ENCODE results near the gene MEG3. TPM values are rescaled to one million over a fixed set of nuclear protein-coding genes. Genes with fewer than 3 reads are reported as not detected.

The MEG3 gene
- total and polyA plus RNA-seq, 2 donors (not counting 3 experiments of a cell fraction or from before 2014, with no cell fraction given): 378 to 508 TPM

- no peak for FAIRE-seq
- Histone ChIP-seq H3K36me3 (ENCODE audit: control insufficient read depth in 2 of 2, extremely low read depth in 1 of 2, insufficient read depth in 2 of 2, low read length in 2 of 2) (peaks cover 1 to 22% of the 10 kb centered on the region in 2 experiments), H3K9me1 (replicated peaks; ENCODE audit: control insufficient read depth, extremely low read depth, insufficient read depth, low read length) (no peaks in the 10 kb centered on the region), H3K4me3 (replicated peaks in 1 of 3; ENCODE audit: insufficient read depth in 1 of 3, low read depth in 1 of 3, low read length in 3 of 3) (no peak overlapping the region), H3K9ac (replicated peaks; ENCODE audit: extremely low read depth, insufficient read depth, low read length) (no peak overlapping the region), H2AFZ (ENCODE audit: low read depth, low read length) (no peak overlapping the region), H3K9me3 (replicated peaks; ENCODE audit: control insufficient read depth, insufficient read depth, low read length) (no peaks in the 10 kb centered on the region), H3K27ac (ENCODE audit: insufficient read depth, low read depth, low read length) (no peak overlapping the region), H3K27me3 (ENCODE audit: control insufficient read depth in 2 of 2, insufficient read depth in 2 of 2, low read length in 2 of 2) (no peaks in the 10 kb centered on the region), H3K4me1 (ENCODE audit: control insufficient read depth, extremely low read depth, insufficient read depth, low read length) (no peaks in the 10 kb centered on the region), H3K79me2 (ENCODE audit: control insufficient read depth, insufficient read depth, low read length) (no peaks in the 10 kb centered on the region), H4K20me1 (replicated peaks; ENCODE audit: control insufficient read depth, extremely low read depth, insufficient read depth, low read length) (no peaks in the 10 kb centered on the region), H3K4me2 (ENCODE audit: insufficient read depth, low read length) (no peak overlapping the region)
- TF ChIP-seq CTCF (IDR thresholded peaks at IDR 0.05; ENCODE audit: extremely low read depth in 1 of 2, insufficient read depth in 1 of 2, low read depth in 1 of 2, low read length in 2 of 2): no peak
- TF ChIP-seq MAX (IDR thresholded peaks at IDR 0.05; ENCODE audit: insufficient read depth, insufficient read length): no peak
- TF ChIP-seq MYC (IDR thresholded peaks at IDR 0.05; ENCODE audit: low read depth, low read length): no peak
- TF ChIP-seq GATA2 (IDR thresholded peaks at IDR 0.05; ENCODE audit: insufficient read depth, insufficient read length, low read depth, low read length): no peak
- TF ChIP-seq EZH2 (IDR thresholded peaks at IDR 0.05; ENCODE audit: borderline replicate concordance, low read depth, low read length, severe bottlenecking): no peak
- TF ChIP-seq FOS (IDR thresholded peaks at IDR 0.05; ENCODE audit: borderline replicate concordance, insufficient read depth, low read length): no peak
- TF ChIP-seq POLR2A (IDR thresholded peaks at IDR 0.05; ENCODE audit: low read depth, low read length): no peak
- BruUV-seq (replicated peaks): no TSS peak
- dilution Hi-C loops (cut with MboI; ENCODE audit: extremely low pct_ligation_motif_present, low sequenced_read_pairs): no loop called here
- ChIA-PET POLR2A (no interaction called here), CTCF (no interaction called here)
- DNase-seq (ENCODE audit: low read depth, low spot score): no peak
- intact Hi-C loops (cut with micrococcal nuclease): no loop called here
Observed at GRCh38 chr14:100884456-100884855, 58.5 kb downstream of the MEG3 start.
